ENCODE measurements around the gene CIB4. TPM values are rescaled to one million over a fixed set of nuclear protein-coding genes. Genes with fewer than 3 reads are reported as not detected.
"Not testable (repeated sequence)": the region's sequence is repeated elsewhere in the genome, so short reads cannot be mapped to it uniquely, and the experiment has no call there.

CIB4 gene
- total and polyA plus RNA-seq, 2 donors (not counting 1 experiment from before 2014, with no cell fraction given): not detected

DNA sequence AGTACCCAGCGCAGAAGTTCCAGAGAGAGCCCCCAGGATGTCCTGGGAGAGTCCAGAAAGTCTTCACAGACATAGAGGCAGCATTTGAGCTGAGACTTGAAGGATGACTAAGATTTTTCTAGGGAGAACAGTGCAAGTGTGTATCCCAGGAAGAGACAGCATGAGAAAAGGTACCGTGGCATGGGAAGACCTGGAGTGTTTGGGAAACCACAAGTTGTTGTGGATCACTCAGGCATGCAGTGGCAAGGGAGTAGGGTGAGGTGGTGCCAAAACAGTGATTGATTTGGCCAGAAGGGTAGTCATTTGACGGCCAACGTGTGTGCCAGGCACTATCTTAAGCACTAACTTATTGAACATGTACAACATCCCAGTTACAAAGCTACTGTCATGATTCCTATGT lies 26.9 kb upstream of the CIB4 start:
- CTCF ChIA-PET: no interaction called here
- Histone ChIP-seq H3K4me2 (replicated peaks; ENCODE audit: low read depth, low read length, poor library complexity, severe bottlenecking) (no peak overlapping the region), H4K20me1 (ENCODE audit: control insufficient read depth, insufficient read depth, low read length, poor library complexity, severe bottlenecking) (no peaks in the 10 kb centered on the region), H3K4me1 (ENCODE audit: control insufficient read depth in 2 of 2, insufficient read depth in 2 of 2, low read length in 2 of 2) (no peaks in the 10 kb centered on the region), H3K9me3 (ENCODE audit: control extremely low read depth in 1 of 3, control insufficient read depth in 2 of 3, insufficient read depth in 1 of 3, low read length in 2 of 3) (peaks cover 0 to 6% (median 0%) of the 10 kb centered on the region in 3 donors), H2AFZ (ENCODE audit: insufficient read depth, low read depth, low read length, poor library complexity, severe bottlenecking) (no peak overlapping the region), H3K27ac (ENCODE audit: low read length in 2 of 2) (no peak overlapping the region), H3K9ac (ENCODE audit: low read length) (no peak overlapping the region), H3K4me3 (ENCODE audit: control extremely low read depth in 1 of 5, extremely low read depth in 1 of 5, insufficient read depth in 1 of 5, low read depth in 2 of 5, low read length in 4 of 5) (no peak overlapping the region), H3K27me3 (replicated peaks in 1 of 4; ENCODE audit: control extremely low read depth in 1 of 4, control insufficient read depth in 3 of 4, insufficient read depth in 4 of 4, low read length in 3 of 4) (peaks cover 0 to 14% (median 0%) of the 10 kb centered on the region in 4 experiments), H3K79me2 (ENCODE audit: control insufficient read depth, insufficient read depth, low read length) (no peaks in the 10 kb centered on the region), H3K36me3 (replicated peaks in 1 of 2; ENCODE audit: control extremely low read depth in 1 of 2, control insufficient read depth in 1 of 2, extremely low read depth in 1 of 2, insufficient read depth in 2 of 2, low read length in 1 of 2) (no peaks in the 10 kb centered on the region)
- no peak overlapping the region for H3K4me3 Mint-ChIP-seq
- H3K27me3 Mint-ChIP-seq: peaks cover 42% of the 10 kb centered on the region
- POLR2A ChIA-PET: no interaction called here
- no peaks in the 10 kb centered on the region for H3K9me3 Mint-ChIP-seq (ENCODE audit: insufficient read depth)
- H3K27ac Mint-ChIP-seq: no peak overlapping the region
- ATAC-seq (ENCODE audit: low read depth) (no peak), DNase-seq (no peak)
- H3K4me1 Mint-ChIP-seq: no peaks in the 10 kb centered on the region
- WGBS (ENCODE audit: insufficient coverage): 83% methylated on average over 2 of the region's 4 CpGs
- TF ChIP-seq, protein P1, sequence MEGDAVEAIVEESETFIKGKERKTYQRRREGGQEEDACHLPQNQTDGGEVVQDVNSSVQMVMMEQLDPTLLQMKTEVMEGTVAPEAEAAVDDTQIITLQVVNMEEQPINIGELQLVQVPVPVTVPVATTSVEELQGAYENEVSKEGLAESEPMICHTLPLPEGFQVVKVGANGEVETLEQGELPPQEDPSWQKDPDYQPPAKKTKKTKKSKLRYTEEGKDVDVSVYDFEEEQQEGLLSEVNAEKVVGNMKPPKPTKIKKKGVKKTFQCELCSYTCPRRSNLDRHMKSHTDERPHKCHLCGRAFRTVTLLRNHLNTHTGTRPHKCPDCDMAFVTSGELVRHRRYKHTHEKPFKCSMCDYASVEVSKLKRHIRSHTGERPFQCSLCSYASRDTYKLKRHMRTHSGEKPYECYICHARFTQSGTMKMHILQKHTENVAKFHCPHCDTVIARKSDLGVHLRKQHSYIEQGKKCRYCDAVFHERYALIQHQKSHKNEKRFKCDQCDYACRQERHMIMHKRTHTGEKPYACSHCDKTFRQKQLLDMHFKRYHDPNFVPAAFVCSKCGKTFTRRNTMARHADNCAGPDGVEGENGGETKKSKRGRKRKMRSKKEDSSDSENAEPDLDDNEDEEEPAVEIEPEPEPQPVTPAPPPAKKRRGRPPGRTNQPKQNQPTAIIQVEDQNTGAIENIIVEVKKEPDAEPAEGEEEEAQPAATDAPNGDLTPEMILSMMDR (IDR thresholded peaks at IDR 0.05): no peak
- TF ChIP-seq EZH2 (IDR thresholded peaks at IDR 0.05; ENCODE audit: borderline replicate concordance, insufficient read depth, low read depth, low read length, poor library complexity, severe bottlenecking): no peak
- intact Hi-C loops (cut with micrococcal nuclease): no loop called here

DNA sequence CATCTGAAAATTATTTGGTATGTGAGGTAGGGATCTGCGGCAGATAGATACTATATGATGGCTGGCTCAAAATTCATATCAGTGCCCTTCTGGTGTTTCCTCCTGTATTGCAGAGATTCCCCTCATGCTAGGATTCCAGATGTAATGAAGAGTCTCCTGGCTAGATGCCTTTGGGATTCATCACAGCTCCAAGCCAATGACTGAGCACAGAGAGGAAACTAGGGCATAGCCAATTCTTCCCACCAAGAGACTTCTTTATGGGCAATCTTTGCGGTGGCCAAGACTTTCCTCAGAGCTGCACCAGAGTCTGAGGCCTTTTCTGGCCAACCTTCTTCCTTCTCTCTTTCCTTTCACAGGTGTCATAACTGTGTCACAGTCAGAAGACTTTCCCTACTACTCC lies 25.5 kb upstream of the CIB4 start:
- Histone ChIP-seq H3K79me2 (ENCODE audit: control insufficient read depth, insufficient read depth, low read length) (no peaks in the 10 kb centered on the region), H4K20me1 (ENCODE audit: control insufficient read depth, insufficient read depth, low read length, poor library complexity, severe bottlenecking) (no peaks in the 10 kb centered on the region), H3K9me3 (ENCODE audit: control extremely low read depth in 1 of 3, control insufficient read depth in 2 of 3, insufficient read depth in 1 of 3, low read length in 2 of 3) (peaks cover 0 to 6% (median 0%) of the 10 kb centered on the region in 3 donors), H3K36me3 (replicated peaks in 1 of 2; ENCODE audit: control extremely low read depth in 1 of 2, control insufficient read depth in 1 of 2, extremely low read depth in 1 of 2, insufficient read depth in 2 of 2, low read length in 1 of 2) (no peaks in the 10 kb centered on the region), H3K9ac (ENCODE audit: low read length) (no peak overlapping the region), H3K4me2 (replicated peaks; ENCODE audit: low read depth, low read length, poor library complexity, severe bottlenecking) (no peak overlapping the region), H3K4me1 (ENCODE audit: control insufficient read depth in 2 of 2, insufficient read depth in 2 of 2, low read length in 2 of 2) (no peaks in the 10 kb centered on the region), H2AFZ (ENCODE audit: insufficient read depth, low read depth, low read length, poor library complexity, severe bottlenecking) (no peak overlapping the region), H3K27me3 (replicated peaks in 1 of 4; ENCODE audit: control extremely low read depth in 1 of 4, control insufficient read depth in 3 of 4, insufficient read depth in 4 of 4, low read length in 3 of 4) (peaks cover 0 to 14% (median 0%) of the 10 kb centered on the region in 4 experiments), H3K4me3 (ENCODE audit: control extremely low read depth in 1 of 5, extremely low read depth in 1 of 5, insufficient read depth in 1 of 5, low read depth in 2 of 5, low read length in 4 of 5) (no peak overlapping the region), H3K27ac (ENCODE audit: low read length in 2 of 2) (no peak overlapping the region)
- POLR2A ChIA-PET: no interaction called here
- H3K4me3 Mint-ChIP-seq: no peak overlapping the region
- CTCF ChIA-PET: no interaction called here
- TF ChIP-seq EZH2 (IDR thresholded peaks at IDR 0.05; ENCODE audit: borderline replicate concordance, insufficient read depth, low read depth, low read length, poor library complexity, severe bottlenecking): no peak
- TF ChIP-seq, protein P1 (IDR thresholded peaks at IDR 0.05): no peak
- no peaks in the 10 kb centered on the region for H3K9me3 Mint-ChIP-seq (ENCODE audit: insufficient read depth)
- H3K27me3 Mint-ChIP-seq: peaks cover 36% of the 10 kb centered on the region
- intact Hi-C loops (cut with micrococcal nuclease): no loop called here
- WGBS (ENCODE audit: insufficient coverage): 74% methylated on average over 2 of the region's 2 CpGs
- H3K27ac Mint-ChIP-seq: no peak overlapping the region
- no peak for ATAC-seq (ENCODE audit: low read depth)
- H3K4me1 Mint-ChIP-seq: no peaks in the 10 kb centered on the region
- DNase-seq: no peak

DNA sequence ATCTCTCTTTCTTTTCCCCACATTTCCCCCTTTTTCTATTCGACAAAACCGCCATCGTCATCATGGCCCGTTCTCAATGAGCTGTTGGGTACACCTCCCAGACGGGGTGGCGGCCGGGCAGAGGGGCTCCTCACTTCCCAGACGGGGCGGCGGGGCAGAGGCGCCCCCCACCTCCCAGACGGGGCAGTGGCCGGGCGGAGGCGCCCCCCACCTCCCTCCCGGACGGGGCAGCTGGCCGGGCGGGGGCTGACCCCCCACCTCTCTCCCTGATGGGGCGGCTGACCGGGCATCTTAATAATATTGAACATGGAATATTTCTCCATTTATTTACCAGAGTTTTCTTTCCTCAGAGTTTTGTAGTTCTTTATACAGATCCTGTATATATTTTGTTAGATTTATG lies 24.1 kb upstream of the CIB4 start:
- CTCF ChIA-PET; POLR2A ChIA-PET; H3K4me3 Mint-ChIP-seq; H3K27ac Mint-ChIP-seq; H3K4me1 Mint-ChIP-seq; H4K20me1 ChIP-seq (ENCODE audit: control insufficient read depth, insufficient read depth, low read length, poor library complexity, severe bottlenecking); H3K4me3 ChIP-seq (ENCODE audit: control extremely low read depth in 1 of 5, extremely low read depth in 1 of 5, insufficient read depth in 1 of 5, low read depth in 2 of 5, low read length in 4 of 5); H3K79me2 ChIP-seq (ENCODE audit: control insufficient read depth, insufficient read depth, low read length); H3K9me3 Mint-ChIP-seq (ENCODE audit: insufficient read depth); H2AFZ ChIP-seq (ENCODE audit: insufficient read depth, low read depth, low read length, poor library complexity, severe bottlenecking); H3K27ac ChIP-seq (ENCODE audit: low read length in 2 of 2); intact Hi-C loops (cut with micrococcal nuclease); ATAC-seq (ENCODE audit: low read depth); H3K4me1 ChIP-seq (ENCODE audit: control insufficient read depth in 2 of 2, insufficient read depth in 2 of 2, low read length in 2 of 2); H3K9ac ChIP-seq (ENCODE audit: low read length); H3K36me3 ChIP-seq (replicated peaks in 1 of 2; ENCODE audit: control extremely low read depth in 1 of 2, control insufficient read depth in 1 of 2, extremely low read depth in 1 of 2, insufficient read depth in 2 of 2, low read length in 1 of 2); H3K4me2 ChIP-seq (replicated peaks; ENCODE audit: low read depth, low read length, poor library complexity, severe bottlenecking); DNase-seq: not testable (repeated sequence)
- H3K27me3 Mint-ChIP-seq: peaks cover 31% of the 10 kb centered on the region
- H3K9me3 ChIP-seq (ENCODE audit: control extremely low read depth in 1 of 3, control insufficient read depth in 2 of 3, insufficient read depth in 1 of 3, low read length in 2 of 3): peaks cover 0 to 10% (median 2%) of the 10 kb centered on the region in 3 donors
- WGBS (ENCODE audit: insufficient coverage): no CpG with 5 or more reads among the region's 21 CpGs
- peaks cover 0 to 11% (median 0%) of the 10 kb centered on the region in 4 experiments for H3K27me3 ChIP-seq (replicated peaks in 1 of 4; ENCODE audit: control extremely low read depth in 1 of 4, control insufficient read depth in 3 of 4, insufficient read depth in 4 of 4, low read length in 3 of 4)

Data from B cell (primary cell).